Upper lobe of left lung (tissue), 6 donors: ENCODE measurements around the gene ABAT. TPM values are rescaled to one million over a fixed set of nuclear protein-coding genes. Genes with fewer than 3 reads are reported as not detected.

Experiments used
- ATAC-seq, 2 donors: fragments of 200-7000 bp; cut with Tn5 transposase; one replicate each; pipeline ENCODE4 v1.9.1; 2022; ENCODE audit warnings: mild to moderate bottlenecking in 2 of 2, moderate library complexity in 2 of 2; ENCODE audit not compliant: low FRiP score in 2 of 2
- DNase-seq, 2 donors: peaks; one replicate each; pipeline ENCODE4 v3.0.0-alpha.2; 2019 to 2020
- H3K27ac ChIP-seq, 4 donors: fragments of 200-600 bp; sonication (generic); one replicate each; pipeline ENCODE4 v1.5.1; 2016 to 2019
- H3K27me3 ChIP-seq, 4 donors: fragments of 200-600 bp; sonication (generic); one replicate each; pipeline ENCODE4 v1.5.1; 2017 to 2019
- H3K36me3 ChIP-seq, 4 donors: fragments of 200-600 bp; sonication (generic); one replicate each; pipeline ENCODE4 v1.5.1; 2016 to 2019
- H3K4me1 ChIP-seq, 4 donors: fragments of 200-600 bp; sonication (generic); one replicate each; pipeline ENCODE4 v1.5.1; 2018 to 2019
- H3K4me3 ChIP-seq, 4 donors: fragments of 200-600 bp; sonication (generic); one replicate each; pipeline ENCODE4 v1.5.1; 2017 to 2019; ENCODE audit warnings: mild to moderate bottlenecking in 2 of 4, moderate library complexity in 1 of 4
- H3K9me3 ChIP-seq, 4 donors: fragments of 200-600 bp; sonication (generic); one replicate each; pipeline ENCODE4 v1.5.1; 2018 to 2019
- EP300 ChIP-seq, 4 donors: sonication (generic); formaldehyde crosslinking; IDR thresholded peaks; one replicate each; pipeline ENCODE4 v1.5.1; 2017; ENCODE audit warnings: antibody characterized with exemption in 4 of 4, control low read depth in 2 of 4
- POLR2A ChIP-seq, 4 donors: fragments of 450-650 bp; IDR thresholded peaks; one replicate each; pipeline ENCODE4 v1.5.1; 2016 to 2017; ENCODE audit warnings: antibody characterized with exemption in 4 of 4, mild to moderate bottlenecking in 2 of 4
- POLR2AphosphoS5 ChIP-seq, 2 donors: sonication (generic); formaldehyde crosslinking; IDR thresholded peaks; one replicate each; pipeline ENCODE4 v1.5.1; 2017; ENCODE audit warnings: antibody characterized with exemption in 2 of 2
- WGBS, 2 donors: methylation state at CpG; one replicate each; pipeline ENCODE4 v1.1.5; 2017 to 2018; 5-methylcytosine and 5-hydroxymethylcytosine counted together
- total RNA-seq, 6 donors: library from RNA; depleted of rRNA in 4 of 6; stranded (reverse); fragments of >200 nt in 4 of 6; gene quantifications; one replicate each; pipeline versions ENCODE4 v1.1.0 to v1.2.1, GENCODE V29; 2016 to 2021
- TF ChIP-seq, protein P1 (sequence below), 6 experiments: fragments of 450-650 bp in 4 of 6; fragments of 200-600 bp in 2 of 6; sonication (generic) in 2 of 6; IDR thresholded peaks; one replicate each; pipeline ENCODE4 v1.5.1; 2016 to 2019; ENCODE audit warnings: antibody characterized with exemption in 6 of 6
- donor health status: DM: no; HTN: no; CAD: no; lungs with moderate emphysema.
- donor health status: DM: no; HTN: yes; CAD: no; lungs with severe emphysema.

ABAT gene
- total RNA-seq, 6 donors from 2014 or later = 4.7 to 22.0 (median 9.1) TPM

DNA sequence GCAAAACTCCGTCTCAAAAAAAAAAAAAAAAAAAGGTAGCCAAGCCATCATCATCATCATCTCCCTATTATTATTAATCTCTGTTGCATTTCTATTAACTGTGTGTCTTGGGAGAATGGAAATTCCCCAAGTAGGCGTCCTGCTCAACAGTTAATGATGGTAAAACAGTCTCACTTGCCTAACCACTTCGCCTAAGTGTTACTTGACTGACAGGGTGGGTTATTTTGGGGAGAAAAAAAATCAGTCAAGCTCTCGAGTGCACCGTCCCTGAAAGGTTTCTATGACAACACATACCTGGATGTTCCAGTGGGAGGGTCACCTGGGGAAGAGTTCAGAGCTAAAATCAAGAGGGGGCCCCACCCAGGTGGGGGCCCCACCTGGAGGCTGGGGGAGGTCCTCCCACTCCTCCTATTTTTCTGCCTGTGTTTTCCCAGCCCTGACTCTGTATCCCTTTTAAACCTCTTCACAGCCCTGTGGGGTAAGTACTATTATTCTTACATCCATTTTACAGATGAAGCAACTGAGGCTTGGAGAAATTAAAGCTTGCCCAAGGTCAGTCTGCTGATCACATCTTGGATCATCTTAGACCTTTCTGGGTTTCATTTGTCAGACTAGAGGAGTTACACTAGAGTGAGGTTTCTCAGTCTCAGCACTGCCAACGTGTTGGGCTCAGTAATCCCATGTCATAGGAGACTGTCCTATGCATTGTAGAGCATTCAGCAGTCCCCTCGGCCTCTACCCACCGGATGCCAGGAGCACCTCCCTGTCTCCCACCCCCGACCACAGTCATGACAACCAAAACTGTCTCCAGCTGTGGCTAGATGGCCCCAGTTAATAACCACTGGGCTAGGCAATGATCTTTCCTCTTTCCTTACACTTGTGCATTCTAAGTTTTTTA, 11.0 kb upstream of the ABAT start:
- whole genome bisulfite sequencing, 2 donors = 72 to 78% methylated on average over 9 of the region's 9 CpGs
- H3K9me3 ChIP-seq = no peaks in the 10 kb centered on the region
- ATAC-seq (no peak), DNase-seq (no peak)
- H3K4me1 ChIP-seq = no peaks in the 10 kb centered on the region
- TF ChIP-seq POLR2A (IDR thresholded peaks at IDR 0.05) (no peak), EP300 (IDR thresholded peaks at IDR 0.05) (no peak), POLR2AphosphoS5 (IDR thresholded peaks at IDR 0.05) (no peak)
- TF ChIP-seq, protein P1, sequence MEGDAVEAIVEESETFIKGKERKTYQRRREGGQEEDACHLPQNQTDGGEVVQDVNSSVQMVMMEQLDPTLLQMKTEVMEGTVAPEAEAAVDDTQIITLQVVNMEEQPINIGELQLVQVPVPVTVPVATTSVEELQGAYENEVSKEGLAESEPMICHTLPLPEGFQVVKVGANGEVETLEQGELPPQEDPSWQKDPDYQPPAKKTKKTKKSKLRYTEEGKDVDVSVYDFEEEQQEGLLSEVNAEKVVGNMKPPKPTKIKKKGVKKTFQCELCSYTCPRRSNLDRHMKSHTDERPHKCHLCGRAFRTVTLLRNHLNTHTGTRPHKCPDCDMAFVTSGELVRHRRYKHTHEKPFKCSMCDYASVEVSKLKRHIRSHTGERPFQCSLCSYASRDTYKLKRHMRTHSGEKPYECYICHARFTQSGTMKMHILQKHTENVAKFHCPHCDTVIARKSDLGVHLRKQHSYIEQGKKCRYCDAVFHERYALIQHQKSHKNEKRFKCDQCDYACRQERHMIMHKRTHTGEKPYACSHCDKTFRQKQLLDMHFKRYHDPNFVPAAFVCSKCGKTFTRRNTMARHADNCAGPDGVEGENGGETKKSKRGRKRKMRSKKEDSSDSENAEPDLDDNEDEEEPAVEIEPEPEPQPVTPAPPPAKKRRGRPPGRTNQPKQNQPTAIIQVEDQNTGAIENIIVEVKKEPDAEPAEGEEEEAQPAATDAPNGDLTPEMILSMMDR (IDR thresholded peaks at IDR 0.05) = no peak
- H3K27ac ChIP-seq = no peak overlapping the region
- peaks cover 0 to 17% (median 7%) of the 10 kb centered on the region in 4 donors for H3K36me3 ChIP-seq
- no peak overlapping the region for H3K4me3 ChIP-seq
- no peaks in the 10 kb centered on the region for H3K27me3 ChIP-seq

DNA sequence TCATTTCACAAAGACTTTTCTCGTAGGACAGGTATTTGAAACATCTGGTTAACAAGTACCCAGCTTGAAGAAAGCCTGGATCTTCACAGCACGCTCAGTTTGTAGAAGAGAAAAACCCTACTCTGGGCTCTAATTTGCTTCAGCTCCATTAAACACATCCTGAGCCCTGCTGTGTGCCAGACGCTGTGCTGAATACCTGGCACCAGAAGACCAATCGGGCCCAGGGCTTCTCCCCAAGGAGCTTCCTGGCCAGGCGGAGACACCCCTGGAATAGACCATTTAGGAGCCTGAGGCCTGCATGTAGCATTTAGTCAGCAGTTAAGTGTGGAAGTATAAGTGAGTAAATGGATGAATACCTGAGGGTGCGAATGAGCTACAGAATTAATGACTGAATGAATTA, 8.9 kb upstream of the ABAT start:
- no peak overlapping the region for H3K4me3 ChIP-seq
- 84 to 85% methylated on average over 6 of the region's 6 CpGs for WGBS, 2 donors

GRCh38 chr16:8667492-8667891, 6.9 kb upstream of the ABAT start:
- Histone ChIP-seq H3K27me3 (no peaks in the 10 kb centered on the region), H3K9me3 (no peaks in the 10 kb centered on the region), H3K4me1 (no peaks in the 10 kb centered on the region), H3K4me3 (no peak overlapping the region), H3K27ac (no peak overlapping the region), H3K36me3 (peaks cover 0 to 17% (median 7%) of the 10 kb centered on the region in 4 donors)
- TF ChIP-seq EP300 (IDR thresholded peaks at IDR 0.05) (no peak), POLR2AphosphoS5 (IDR thresholded peaks at IDR 0.05) (no peak), POLR2A (IDR thresholded peaks at IDR 0.05) (no peak)
- TF ChIP-seq, protein P1 (IDR thresholded peaks at IDR 0.05) = no peak
- DNase-seq (no peak), ATAC-seq (no peak)
- whole genome bisulfite sequencing, 2 donors = 93 to 96% methylated on average over 3 of the region's 3 CpGs

More for the DNA sequence above, 8.9 kb upstream of the ABAT start:
- H3K27me3 ChIP-seq = no peaks in the 10 kb centered on the region
- H3K9me3 ChIP-seq = no peaks in the 10 kb centered on the region
- no peak overlapping the region for H3K27ac ChIP-seq
- TF ChIP-seq POLR2A (IDR thresholded peaks at IDR 0.05) = no peak
- TF ChIP-seq, protein P1 (IDR thresholded peaks at IDR 0.05) = no peak
- TF ChIP-seq POLR2AphosphoS5 (IDR thresholded peaks at IDR 0.05) = no peak
- TF ChIP-seq EP300 (IDR thresholded peaks at IDR 0.05) = no peak
- DNase-seq (no peak), ATAC-seq (no peak)
- H3K36me3 ChIP-seq = peaks cover 0 to 17% (median 7%) of the 10 kb centered on the region in 4 donors
- H3K4me1 ChIP-seq = no peaks in the 10 kb centered on the region

- DNase-seq (no peak), ATAC-seq (no peak)
- Histone ChIP-seq H3K4me3 (no peak overlapping the region), H3K9me3 (no peaks in the 10 kb centered on the region), H3K36me3 (peaks cover 0 to 17% (median 7%) of the 10 kb centered on the region in 4 donors), H3K27me3 (no peaks in the 10 kb centered on the region), H3K27ac (no peak overlapping the region), H3K4me1 (no peaks in the 10 kb centered on the region)
- TF ChIP-seq EP300 (IDR thresholded peaks at IDR 0.05) (no peak), POLR2AphosphoS5 (IDR thresholded peaks at IDR 0.05) (no peak), POLR2A (IDR thresholded peaks at IDR 0.05) (no peak)
- TF ChIP-seq, protein P1 (IDR thresholded peaks at IDR 0.05) = no peak
- WGBS, 2 donors = 86 to 90% methylated on average over 4 to 5 of the region's 5 CpGs
Observed at GRCh38 chr16:8668113-8668512, 6.3 kb upstream of the ABAT start.
